Fibroblast of peridontal ligament (primary cell): ENCODE measurements around the gene CAMK1D.
"Not testable (repeated sequence)": the region's sequence is repeated elsewhere in the genome, so short reads cannot be mapped to it uniquely, and the experiment has no call there.

ENCODE experiments used
- DNase-seq: peaks from one replicate; pipeline ENCODE4 v3.0.0-alpha.2; 2010; ENCODE audit errors: extremely low read depth

Gene CAMK1D

DNA sequence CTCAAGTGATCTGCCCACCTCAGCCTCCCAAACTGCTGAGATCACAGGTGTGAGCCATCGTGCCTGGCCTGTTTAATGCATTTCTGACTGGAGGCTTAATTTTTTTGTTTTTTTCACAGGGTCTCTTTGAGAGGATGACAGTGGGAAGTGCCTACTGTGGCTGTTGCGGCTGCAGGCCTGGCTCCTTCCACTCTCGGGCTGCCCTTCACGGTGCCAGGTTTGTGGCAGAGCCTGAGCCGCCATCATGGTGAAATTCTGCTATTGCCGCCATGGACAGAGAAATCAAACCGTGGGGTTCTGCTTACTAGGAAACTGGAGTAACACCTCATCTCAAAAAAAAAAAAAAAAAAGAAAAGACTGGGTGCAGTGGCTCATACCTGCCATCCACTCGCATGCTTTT is 142.7 kb downstream of the CAMK1D start:
- DNase-seq, result no peak

DNA sequence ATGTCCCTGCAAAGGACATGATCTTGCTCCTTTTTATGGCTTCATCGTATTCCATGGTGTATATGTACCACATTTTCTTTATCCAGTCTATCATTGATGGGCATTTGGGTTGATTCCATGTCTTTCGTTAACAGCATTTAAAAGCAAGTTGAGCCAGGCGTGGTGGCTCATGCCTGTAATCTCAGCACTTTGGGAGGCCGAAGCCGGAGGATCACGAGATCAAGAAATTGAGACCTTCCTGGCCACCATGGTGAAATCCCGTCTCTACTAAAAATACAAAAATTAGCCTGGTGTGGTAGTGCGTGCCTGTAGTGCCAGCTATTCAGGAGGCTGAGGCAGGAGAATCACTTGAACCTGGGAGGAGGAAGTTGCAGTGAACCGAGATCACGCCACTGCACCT is 147.7 kb downstream of the CAMK1D start:
- not testable (repeated sequence) for DNase-seq

DNA sequence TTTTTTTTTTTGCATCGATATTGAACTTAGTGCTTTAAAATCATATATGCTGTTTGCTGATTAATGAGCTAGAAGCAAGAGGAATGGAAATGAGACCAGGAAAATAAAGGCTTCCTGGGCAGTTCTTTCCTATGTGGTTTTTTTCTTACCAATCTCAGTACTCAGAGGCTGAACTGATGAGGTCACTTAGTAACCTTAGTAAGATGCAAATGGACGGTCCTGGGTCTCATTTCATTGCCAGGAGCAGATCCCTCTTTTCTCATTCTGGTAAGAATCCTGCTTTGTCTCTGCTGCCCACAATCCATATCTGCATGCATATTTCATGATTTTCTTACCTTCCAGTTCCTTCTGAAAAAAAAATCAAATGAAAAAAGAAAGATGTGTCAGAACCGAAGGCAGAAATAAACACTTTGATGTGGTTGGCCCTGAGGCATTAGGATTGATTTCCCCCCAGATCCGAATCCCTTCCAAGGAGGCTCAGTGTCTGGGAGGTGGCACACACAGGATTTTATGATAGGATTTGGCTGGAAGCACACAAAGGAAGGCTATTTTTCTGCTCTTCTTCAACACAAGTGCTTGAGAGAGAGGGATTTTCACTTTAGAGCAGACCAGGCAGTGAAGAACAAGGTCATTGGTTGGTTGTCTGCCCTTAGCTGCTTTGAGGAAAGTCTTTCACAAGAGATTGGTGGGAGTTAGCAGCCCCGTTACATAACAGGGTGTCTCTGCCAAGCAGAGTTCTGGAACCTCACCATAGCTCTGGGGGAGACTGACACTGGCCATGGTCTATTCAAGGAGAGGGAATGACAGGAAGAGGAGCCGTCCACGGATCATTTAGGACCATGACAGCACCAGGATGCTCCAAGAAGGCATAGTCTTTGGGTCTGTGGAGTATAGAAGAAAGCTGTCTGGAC is 150.0 kb downstream of the CAMK1D start:
- DNase-seq, result no peak

DNA sequence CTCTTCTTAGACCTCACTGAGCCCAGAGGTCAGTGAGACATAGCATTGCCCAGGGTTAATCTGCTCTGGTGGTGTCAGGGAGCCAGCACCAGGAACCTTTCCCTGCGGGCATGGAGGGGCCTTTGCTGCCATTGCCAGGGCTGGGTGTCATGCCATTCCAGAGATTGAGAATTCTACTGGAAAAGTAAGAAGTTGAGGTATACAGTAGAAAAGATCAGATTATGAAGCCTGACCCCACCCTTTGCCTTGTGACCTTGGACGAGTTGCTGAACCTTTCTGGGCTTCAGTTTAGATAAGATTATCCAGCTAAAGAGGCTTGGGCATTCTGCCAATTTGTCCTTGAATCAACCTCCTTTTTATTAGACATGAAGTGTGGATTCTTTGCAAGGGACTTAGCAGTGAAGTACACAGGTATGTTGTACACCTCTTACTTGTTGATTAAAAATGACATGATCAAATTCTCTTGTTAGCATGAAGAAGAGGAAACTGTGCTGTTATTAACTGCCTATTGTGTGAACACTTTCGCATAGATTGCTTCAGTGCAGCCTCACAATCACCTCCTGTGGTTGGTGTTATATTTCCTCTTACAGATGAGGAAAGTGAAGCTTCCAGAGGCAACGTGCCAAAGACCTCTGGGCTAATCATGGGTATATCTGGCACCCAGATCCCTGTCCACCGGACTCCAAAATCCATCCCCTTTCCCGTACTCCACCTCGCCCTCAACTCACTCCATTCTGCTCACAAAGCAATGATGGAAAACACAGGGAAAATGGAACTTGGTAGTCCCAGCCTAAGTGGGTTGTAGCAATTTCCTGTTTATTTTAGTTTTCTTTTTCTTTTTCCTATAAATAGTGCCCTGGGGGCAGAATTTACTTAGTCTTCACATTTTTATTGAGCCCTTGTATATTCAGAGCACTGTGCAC is 151.3 kb downstream of the CAMK1D start:
- no peak for DNase-seq

DNA sequence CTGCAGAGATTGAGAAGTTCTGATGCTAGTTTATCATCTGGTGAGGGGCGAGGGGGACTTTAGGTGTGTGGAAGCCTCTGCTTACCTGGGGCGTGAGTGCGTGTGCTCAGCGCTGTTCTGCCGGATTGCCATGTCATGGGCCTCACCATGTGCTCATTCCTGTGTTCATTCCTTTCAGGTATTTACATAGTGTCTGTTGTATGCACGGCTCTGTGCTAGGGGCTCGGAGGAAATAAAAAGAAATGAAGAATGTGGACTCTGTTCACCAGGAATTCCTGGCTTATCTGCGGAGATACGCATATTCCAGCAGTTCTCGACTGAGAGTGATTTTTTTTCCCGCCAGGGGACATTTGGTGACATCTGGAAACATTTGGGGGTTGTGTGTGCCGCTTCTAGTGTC is 152.0 kb downstream of the CAMK1D start:
- DNase-seq, result no peak

DNA sequence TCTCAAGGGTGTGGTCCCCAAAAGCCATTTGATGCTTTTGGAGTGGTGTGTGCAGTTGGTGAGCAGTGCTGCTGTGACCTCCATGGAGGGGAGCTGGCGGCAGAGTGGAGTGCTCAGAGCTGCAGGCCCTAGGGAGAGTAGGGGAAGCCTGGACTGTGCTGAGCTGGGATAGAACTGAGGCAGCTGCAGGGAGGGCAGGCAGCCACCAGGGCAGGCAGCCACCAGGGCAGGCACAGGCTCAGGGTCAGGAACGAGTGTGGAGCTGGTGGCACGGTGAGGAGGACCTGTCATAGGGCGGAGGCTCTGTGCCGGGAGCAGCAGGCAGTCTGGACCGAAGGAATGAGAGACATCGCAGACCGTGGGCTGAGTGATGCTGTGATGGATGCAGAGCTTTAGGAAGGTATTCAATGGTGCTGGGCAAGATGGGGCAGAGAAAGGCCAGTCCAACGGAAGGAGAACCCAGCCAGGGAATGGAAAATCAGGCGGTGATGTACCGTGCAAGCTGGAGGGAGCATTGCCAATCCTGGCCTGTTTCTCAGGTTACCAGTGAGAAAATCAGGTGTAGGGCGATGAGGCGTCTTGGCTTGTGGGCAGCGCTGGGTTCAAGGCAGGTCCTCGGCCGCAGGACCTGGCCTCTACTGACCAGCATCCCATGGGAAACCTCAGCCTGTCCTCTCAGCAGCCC is 152.6 kb downstream of the CAMK1D start:
- DNase-seq, result no peak

DNA sequence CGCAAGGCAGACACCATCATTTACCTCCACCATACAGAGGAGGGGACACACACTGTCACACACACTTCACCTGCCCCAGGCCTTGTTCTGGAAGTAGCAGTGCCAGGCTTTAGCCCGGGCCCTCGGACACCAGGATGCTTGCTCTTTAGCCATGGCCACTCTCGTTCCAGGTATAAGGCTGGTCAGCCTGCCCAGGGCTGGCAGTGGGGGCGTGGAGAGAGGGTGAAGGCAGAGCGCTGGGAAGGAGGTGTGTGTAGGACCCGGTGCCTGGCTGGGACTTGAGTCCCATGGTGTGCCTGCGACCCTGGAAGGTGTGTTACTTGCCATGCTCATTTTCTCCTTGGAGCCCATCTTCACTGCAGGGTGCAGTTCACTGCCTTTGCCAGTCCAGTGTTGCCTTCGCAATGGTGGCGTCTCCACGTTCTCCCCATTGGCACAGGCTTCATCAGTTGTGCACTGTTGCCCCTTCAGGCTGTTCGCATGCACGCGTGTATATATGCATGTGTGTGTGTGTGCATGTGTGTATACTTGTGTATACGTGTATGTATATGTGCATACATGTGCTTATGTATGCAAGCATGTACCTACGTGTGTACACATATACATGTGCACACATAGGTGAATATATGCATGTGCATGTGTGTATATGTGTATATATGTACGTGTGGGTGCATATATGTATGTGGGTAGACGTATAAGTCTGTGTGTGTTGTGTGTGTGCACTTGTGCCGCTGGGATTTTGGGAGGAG is 153.4 kb downstream of the CAMK1D start:
- no peak for DNase-seq

DNA sequence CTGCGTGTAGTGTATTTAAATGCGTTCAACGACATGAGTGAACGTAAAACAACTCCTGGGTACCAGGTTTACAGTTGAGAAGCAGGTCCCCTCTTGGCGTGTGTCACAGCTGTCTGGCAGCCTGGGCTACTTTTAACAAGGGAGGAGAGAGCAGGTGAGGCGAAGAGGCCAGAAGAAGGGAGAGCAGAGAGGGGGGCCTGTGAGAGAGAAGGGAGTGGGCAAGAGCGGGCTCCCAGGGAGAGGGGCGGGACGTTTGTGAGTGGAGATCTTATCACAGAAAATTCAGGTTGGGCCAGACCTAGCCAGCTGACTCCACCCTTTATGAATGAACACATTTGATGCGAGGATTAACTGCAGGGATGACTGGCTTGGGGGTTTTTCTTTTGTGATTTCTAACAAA is 154.0 kb downstream of the CAMK1D start:
- DNase-seq, result no peak

DNA sequence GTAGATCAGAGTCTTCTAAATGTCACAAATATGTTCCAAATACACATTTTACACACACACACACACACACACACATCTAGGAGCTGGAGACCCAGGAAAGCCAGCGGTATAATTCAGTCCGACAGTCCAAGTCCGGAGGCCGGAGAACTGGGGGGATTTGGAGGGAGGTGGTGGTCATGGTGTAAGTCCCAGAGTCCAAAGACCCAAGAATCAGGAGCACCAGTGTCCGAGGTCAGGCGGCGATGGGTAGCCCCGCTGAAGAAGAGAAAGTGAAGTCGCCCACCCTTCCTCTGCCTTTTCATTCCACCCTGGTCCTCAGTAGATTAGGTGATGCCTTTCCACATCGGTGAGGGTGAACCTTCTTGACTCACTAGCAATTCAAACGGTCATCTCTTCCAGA is 154.8 kb downstream of the CAMK1D start:
- no peak for DNase-seq

DNA sequence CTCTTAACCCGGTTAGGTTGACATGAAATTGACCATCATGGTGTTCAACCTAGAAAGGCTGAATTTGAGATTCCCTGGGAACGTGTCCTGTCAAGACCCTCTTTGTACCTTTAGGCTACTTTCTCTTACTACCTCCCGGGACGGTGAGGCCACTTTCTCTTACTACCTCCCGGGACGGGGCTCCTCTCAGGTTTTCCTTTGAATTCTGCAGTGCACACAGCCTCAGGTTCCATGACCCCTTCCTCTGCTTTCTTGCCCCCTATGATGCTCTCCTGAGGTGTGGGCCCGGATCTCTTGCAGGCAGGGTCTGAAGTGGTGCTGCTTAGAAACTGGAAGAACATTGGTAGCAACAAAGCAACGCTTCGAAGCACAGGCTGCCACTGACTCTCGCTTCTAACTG is 155.3 kb downstream of the CAMK1D start:
- DNase-seq, result no peak

DNA sequence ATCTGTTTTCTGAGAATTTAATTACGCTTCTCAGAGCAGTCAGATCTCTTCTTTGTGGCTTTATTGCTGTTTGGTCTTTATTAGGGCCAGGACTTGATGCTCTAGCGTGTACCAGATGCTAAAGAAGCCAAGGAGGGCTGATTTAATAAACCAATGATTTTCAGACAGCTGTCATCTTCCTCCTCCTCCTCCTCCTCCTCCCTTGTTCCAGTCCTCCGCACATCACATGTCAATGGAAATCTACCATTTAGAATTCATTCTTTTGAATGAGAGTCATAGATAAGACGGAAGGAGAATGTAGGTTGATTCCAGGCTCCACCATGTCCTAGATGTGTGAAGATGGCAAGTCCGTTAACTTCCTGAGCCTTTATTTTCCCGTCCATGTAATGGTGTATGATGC is 156.3 kb downstream of the CAMK1D start:
- DNase-seq, result no peak

DNA sequence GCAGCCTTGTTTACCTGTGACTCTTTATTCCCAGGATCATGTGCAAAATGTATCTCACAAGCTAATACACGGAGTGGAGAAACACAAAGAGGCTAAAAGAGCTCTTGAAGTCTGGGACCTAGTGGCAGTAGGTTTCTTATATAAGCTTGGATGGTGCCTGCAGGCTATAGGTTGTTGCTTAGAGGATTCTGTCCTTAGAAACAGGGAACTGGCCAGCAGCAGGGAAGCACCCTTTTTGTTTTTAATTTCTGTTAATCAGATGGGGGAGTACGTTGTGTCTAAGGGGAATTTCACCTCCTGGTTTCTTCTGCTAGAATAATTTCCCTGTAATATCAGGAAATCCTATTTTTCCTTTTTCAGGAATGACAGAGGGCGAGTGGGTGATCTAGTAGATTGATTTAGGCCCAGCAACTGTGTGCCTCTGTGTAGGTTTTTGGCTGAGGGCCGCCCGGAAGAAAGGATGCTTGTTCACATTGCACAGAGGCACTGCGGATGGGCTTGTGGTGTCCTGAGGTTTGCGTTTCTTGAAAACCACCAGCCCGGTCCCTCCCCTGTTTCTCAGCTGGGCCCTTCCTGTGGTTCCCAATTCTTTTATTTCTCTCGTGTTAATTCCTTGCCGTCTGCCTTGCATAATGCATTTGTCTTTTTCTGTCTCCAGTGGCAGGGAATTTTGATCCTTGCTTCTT is 158.0 kb downstream of the CAMK1D start:
- no peak for DNase-seq

DNA sequence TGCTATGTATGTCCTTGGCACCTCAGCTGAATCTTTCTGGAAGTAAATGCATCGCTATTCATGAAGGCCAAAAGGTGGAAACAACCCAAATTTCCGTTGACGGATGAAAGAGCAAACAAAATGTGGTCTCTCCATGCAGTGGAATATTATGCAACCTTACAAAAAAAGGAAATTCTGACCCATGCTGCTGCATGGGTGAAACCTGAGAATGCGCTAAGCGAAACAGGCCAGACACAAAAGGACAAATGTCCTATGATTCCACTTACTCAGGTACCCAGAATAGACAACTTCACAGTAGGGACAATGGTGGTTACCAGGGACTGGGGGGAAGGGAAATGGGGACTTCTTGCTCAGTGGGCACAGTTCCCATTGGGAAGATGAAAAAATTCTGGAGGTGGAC is 158.8 kb downstream of the CAMK1D start:
- DNase-seq, result no peak

DNA sequence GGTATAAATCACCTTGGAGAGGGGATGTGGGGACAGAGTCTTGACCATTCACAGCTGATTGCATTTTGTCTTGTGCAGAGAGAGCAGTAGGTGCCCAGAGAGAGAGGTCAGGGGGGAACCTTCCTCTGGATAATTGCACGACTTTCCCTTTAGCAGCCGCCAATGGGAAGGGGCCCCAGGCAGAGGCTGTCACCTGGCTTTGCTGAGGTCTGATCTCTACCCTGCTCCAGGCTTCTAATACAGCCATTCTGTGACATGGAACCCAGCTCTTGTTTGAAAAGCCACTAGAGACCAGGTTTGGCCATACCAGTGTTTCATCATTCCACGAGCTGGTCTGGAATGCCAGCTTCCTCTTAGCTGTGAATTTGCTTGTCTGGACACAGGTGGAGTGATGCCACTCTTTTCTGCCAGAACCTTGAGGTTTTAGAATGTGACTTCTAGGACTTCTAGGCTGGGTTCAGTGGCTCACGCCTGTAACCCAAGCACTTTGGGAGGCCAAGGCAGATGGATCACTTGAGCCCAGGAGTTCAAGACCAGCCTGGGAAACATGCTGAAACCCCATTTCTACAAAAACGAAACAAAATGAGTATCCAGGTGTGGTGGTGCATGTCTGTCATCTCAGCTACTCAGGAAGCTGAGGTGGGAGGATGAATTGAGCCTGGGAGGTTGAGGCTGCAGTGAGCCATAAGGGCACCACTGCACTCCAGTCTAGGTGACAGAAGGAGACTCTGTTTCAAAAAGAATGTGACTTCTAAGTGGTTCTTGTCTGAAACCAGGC is 159.9 kb downstream of the CAMK1D start:
- DNase-seq, result no peak

DNA sequence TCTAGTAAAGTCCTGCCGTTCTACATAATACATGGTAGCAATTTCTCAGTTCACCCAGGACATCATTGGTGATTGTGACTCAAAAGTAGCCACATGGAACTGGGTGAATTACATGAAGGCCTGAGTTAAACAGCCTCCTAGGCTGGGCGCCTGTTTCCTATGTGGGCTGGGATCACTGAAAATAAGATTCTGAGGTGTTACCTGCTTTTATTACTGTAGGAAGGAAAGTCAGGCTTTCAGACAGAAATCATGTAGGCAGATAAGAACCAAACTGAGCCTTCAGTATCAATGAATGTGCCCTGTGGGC is 160.4 kb downstream of the CAMK1D start:
- DNase-seq, result no peak

DNA sequence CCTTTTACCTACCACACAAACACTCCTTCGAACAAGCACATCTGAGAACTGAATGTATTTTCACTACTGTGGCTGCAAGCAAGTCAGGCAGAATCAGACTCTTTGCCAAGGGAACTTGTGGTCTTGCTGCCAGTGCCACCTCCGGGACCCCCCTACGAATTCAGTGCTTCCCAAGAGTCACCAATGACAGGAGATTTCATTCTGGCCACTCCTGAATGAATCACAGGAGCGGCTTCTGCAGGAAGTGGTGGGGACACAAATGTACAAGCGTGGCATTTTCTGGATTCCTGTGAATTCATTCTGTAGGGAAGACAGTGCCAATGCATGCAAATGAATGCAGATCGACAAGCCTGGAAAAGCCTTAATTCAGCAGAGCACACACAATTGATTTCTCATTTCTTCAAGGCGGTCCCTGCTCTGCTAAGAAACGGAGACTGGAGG is 161.2 kb downstream of the CAMK1D start:
- no peak for DNase-seq

DNA sequence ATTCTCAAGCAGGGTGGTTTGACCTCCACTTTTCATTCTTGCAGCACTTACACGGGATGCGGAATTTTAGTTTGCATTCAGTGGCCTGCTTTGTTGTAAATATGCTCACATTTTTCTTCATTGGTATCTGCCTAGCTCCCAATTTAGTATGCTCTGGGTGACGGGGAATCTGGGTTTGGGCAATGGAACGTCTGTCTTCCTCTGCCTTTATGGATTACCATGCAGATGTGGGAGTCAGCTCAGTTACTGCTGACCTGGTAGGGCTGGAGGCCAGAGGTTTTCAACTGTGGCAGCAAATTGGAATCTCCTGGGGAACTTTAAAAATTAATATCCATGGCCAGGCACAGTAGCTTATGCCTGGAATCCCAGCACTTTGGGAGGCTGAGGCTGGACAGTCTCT is 161.6 kb downstream of the CAMK1D start:
- no peak for DNase-seq

DNA sequence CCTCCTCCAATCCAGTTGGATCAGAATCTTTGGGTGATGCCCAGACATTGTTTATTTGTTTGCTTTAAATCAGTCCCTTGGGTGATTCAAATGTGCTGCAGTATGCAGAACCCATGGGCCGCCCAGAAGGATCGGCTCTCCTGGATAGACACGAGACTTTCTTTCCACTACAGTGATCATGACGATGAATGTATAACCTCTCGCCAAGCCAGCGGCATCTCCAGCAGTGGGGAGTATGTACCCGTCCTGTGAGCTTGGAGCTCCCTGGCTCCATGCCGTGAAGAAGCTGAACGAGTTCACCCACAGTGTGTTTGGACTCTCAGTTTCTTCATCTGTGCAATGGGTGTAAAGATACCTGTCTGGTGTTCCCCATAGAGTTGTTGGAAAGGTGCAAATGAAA is 162.3 kb downstream of the CAMK1D start:
- no peak for DNase-seq

DNA sequence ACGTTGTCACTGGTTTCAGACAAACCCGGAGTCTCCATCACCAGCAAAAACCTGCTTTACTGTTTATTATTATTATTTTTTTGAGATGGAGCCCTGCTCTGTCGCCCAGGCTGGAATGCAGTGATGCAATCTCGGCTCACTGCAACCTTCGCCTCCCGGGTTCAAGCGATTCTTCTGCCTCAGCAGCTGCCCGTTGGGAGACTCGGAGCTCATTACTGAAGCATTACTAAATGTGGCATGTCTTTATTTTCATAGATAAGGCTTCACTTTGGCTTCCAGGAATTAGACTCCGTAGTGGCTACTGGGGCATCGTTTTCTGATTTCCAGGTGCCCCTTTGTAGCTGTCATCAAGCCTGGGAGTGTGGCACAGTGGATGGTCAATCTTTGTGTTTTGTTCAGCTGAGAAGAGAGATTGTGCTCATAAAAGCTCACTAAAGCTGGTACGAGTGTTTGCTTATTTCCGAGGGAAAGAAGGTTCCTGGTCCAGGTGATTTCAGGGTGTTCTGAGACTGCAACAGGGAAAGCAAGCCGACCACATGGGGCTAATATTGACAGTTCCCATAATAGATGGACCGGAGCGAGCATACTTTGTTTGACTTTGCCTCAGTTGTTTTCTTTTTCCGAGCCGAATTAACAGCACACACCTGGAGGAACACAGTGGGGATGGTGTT is 163.1 kb downstream of the CAMK1D start:
- DNase-seq, result no peak

DNA sequence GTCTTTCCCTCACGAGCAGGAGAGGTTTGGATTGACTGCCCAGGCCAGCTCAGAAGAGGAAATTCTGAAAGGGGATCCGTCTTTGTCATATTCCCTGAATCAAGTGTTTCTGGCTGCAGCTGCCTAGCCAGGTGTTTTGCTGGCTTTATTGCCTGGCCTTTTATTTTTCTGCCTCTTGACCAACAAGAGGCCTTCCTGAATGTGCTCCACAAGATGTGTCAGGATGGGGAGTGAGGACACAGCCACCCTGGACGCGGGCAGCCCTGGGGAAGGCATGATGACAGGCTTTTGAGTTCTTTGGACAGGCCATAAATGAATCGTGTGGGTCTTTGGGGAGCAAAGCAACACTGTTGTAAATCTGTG is 163.6 kb downstream of the CAMK1D start:
- DNase-seq, result no peak
